Fibroblast of pulmonary artery (primary cell): ENCODE results near the gene DGKQ.

ENCODE experiments used
- DNase-seq: peaks from one replicate; pipeline ENCODE4 v3.0.0-alpha.2; 2010; ENCODE audit warnings: low read depth
- H3K4me3 ChIP-seq: replicated peaks from 2 replicates; pipeline ENCODE4 v1.5.1; 2011; ENCODE audit warnings: low read depth, mild to moderate bottlenecking, control low read depth, low read length, moderate library complexity
- TF ChIP-seq, protein P1 (sequence below): IDR thresholded peaks from 2 replicates; pipeline ENCODE4 v1.5.1; 2011; ENCODE audit warnings: mild to moderate bottlenecking, control low read depth, low read length, inconsistent platforms; ENCODE audit errors: missing control alignments

DGKQ gene

GRCh38 chr4:950136-951020 is 23.0 kb downstream of the DGKQ start:
- TF ChIP-seq, protein P1, sequence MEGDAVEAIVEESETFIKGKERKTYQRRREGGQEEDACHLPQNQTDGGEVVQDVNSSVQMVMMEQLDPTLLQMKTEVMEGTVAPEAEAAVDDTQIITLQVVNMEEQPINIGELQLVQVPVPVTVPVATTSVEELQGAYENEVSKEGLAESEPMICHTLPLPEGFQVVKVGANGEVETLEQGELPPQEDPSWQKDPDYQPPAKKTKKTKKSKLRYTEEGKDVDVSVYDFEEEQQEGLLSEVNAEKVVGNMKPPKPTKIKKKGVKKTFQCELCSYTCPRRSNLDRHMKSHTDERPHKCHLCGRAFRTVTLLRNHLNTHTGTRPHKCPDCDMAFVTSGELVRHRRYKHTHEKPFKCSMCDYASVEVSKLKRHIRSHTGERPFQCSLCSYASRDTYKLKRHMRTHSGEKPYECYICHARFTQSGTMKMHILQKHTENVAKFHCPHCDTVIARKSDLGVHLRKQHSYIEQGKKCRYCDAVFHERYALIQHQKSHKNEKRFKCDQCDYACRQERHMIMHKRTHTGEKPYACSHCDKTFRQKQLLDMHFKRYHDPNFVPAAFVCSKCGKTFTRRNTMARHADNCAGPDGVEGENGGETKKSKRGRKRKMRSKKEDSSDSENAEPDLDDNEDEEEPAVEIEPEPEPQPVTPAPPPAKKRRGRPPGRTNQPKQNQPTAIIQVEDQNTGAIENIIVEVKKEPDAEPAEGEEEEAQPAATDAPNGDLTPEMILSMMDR, result no peak
- DNase-seq, result no peak
- no peak overlapping the region for H3K4me3 ChIP-seq

GRCh38 chr4:949656-950055 is 23.7 kb downstream of the DGKQ start:
- TF ChIP-seq, protein P1, result no peak
- DNase-seq, result no peak
- no peak overlapping the region for H3K4me3 ChIP-seq

DNA sequence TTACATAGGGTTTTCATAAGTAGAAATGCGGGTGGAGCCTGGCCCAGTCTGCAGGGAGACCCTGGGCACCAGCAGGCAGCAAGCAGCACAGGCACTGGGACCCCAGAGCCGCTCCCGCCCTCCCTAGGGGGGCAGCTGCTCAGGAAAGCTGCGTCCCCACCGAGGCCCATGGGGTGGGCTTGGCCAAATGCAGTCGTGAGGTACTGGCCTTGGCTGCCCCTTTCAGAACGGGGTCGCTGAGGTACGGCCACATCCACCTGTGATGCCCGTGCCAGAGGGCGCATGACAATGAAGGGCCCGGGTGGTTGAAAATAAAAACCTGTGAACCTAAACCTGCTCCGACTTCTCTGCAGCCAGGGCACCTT is 24.5 kb downstream of the DGKQ start:
- no peak for DNase-seq
- no peak overlapping the region for H3K4me3 ChIP-seq
- TF ChIP-seq, protein P1, result no peak

DNA sequence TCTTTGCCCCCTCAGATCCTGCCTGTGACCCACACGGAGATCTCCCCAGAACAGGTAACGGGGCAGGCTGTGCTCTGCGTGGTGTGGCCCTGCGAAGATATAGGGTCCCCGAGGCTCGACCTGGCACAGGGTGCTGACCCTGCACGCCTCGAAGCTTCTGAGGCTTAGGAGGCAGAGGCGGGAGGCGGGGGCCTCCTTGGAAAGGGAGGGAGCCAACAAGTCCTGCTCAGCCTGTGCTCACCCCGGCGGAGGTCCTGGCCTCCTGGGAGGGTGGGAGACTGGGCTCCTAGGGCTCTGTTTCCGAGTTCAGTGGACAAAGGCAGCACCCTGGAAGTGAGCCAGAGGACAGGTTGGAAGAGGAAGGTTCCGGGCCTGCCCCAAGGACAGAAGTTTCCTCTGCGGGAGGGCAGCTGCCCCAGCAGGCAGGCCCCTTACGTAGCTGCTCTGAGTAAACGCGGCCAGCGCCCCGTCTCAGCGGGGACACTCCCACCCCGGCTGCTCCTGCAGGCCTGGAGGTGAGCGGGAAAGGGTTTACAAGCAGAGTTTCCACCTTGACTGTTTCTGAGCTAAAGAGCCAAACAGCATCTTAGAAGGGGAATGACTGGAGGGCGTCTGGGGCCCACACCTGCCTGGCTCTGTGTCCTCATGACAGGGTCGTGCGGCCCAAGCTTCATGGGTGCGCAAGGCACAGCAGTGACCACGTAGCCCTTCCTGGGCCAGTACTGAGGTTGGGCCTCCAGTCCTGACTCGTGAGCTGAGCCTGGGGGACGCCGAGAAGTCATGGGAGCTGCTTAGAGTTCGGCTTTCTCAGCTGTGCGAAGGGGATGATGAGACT is 25.1 kb downstream of the DGKQ start:
- TF ChIP-seq, protein P1, result no peak
- H3K4me3 ChIP-seq, result no peak overlapping the region
- no peak for DNase-seq

- DNase-seq, result no peak
- no peak overlapping the region for H3K4me3 ChIP-seq
- TF ChIP-seq, protein P1, result no peak
Observed at GRCh38 chr4:947491-947971, 25.8 kb downstream of the DGKQ start.

DNA sequence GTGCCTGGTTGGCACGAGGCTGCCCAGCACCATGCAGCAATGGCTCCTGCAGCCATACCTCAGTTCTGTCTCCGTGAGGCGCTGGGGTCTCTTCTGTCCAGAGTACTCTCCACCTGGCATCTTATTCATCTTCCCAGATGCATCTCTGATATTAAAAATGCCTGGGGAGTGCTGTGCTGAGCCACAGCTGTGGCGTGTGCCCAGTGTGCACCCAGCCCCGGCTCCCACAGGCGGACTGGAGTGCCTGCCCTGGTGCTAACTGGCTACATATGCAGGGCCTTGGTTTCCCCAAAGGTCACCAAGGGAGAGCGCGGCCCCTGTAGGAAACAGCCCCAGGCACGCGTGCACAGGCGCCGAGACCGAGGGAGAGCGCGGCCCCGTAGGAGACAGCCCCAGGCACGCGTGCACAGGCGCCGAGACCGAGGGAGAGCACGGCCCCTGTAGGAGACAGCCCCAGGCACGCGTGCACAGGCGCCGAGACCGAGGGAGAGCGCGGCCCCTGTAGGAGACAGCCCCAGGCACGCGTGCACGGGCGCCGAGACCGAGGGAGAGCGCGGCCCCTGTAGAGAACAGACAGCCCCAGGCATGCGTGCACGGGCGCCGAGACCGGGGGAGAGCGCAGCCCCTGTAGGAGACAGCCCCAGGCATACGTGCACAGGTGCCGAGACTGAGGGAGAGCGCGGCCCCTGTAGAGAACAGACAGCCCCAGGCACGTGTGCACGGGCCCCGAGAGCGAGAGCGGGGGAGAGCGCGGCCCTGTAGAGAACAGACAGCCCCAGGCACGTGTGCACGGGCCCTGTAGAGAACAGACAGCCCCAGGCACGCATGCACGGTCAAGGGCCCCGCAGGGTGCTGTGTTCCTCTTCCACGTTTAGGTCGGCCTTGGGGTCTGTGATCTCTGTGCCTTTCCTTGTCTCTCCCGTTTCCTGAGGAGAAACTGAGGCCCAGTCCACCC is 26.6 kb downstream of the DGKQ start:
- DNase-seq, result no peak
- no peak overlapping the region for H3K4me3 ChIP-seq
- TF ChIP-seq, protein P1, result no peak
